ENCODE results near the gene MYF6.

MYF6 gene

GRCh38 chr12:80677994-80678393, 29.4 kb upstream of the MYF6 start:
- H3K4me3 ChIP-seq (replicated peaks; ENCODE audit: low read depth, low read length), result no peak overlapping the region
- TF ChIP-seq, protein P1, sequence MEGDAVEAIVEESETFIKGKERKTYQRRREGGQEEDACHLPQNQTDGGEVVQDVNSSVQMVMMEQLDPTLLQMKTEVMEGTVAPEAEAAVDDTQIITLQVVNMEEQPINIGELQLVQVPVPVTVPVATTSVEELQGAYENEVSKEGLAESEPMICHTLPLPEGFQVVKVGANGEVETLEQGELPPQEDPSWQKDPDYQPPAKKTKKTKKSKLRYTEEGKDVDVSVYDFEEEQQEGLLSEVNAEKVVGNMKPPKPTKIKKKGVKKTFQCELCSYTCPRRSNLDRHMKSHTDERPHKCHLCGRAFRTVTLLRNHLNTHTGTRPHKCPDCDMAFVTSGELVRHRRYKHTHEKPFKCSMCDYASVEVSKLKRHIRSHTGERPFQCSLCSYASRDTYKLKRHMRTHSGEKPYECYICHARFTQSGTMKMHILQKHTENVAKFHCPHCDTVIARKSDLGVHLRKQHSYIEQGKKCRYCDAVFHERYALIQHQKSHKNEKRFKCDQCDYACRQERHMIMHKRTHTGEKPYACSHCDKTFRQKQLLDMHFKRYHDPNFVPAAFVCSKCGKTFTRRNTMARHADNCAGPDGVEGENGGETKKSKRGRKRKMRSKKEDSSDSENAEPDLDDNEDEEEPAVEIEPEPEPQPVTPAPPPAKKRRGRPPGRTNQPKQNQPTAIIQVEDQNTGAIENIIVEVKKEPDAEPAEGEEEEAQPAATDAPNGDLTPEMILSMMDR (IDR thresholded peaks at IDR 0.05; ENCODE audit: low read length, missing control alignments), result no peak
- no peak for DNase-seq (ENCODE audit: low read depth)

DNA sequence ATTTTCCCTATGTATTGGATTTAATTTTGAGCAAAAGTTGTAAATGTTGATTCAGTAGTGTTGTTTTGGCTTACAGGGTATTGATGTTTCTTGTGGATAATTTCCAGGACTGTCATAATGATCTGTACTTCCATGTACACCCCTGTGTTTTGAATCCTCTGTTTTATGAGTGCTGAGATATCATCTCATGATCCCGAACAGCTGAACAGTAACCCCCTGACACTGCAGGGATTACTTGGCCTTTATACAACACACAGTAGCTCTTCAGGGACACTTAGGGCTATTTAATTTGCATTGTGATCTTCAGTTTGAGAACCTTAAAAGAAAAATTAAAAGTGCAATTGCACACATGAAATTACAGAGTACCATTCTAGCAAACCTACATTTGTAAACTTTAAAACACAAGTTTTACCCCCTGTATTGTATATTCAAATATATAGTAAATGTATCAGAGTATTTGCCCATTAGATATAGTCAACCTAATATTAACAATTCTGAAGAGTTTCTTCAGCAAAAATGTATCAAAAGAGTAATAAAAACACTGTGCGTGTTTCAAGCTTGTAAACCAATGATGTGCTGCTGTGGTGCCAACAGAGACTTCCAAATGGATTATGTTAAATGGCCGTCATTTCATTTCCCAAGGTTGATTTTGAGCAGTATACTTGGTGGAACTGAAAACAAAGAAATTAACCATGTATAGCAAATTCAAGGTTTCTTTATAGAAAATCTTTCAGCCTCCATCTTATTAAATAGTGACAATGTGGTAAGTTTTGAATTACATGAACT, 27.9 kb upstream of the MYF6 start:
- no peak overlapping the region for H3K4me3 ChIP-seq (replicated peaks; ENCODE audit: low read depth, low read length)
- TF ChIP-seq, protein P1 (IDR thresholded peaks at IDR 0.05; ENCODE audit: low read length, missing control alignments), result no peak
- DNase-seq (ENCODE audit: low read depth), result no peak

GRCh38 chr12:80681287-80681686, 26.1 kb upstream of the MYF6 start:
- TF ChIP-seq, protein P1 (IDR thresholded peaks at IDR 0.05; ENCODE audit: low read length, missing control alignments), result no peak
- H3K4me3 ChIP-seq (replicated peaks; ENCODE audit: low read depth, low read length), result no peak overlapping the region
- no peak for DNase-seq (ENCODE audit: low read depth)

DNA sequence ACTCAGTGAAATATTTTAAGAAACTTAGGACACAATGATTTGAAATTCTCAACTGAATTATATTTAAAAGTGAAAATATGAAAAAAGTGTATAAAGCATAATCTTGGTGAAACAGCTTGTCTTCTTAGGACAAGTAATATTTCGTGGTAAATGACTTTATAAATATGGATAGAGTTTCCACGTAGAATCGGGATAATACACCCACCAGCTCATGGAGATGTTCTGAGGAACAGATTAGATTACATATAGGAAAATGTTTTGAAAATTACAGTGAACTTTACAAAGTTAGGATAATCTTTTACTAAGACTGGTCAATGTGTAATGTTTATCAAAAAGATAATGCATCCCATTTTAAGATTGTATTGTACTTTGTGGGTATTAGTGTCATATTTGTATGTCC, 25.6 kb upstream of the MYF6 start:
- no peak for DNase-seq (ENCODE audit: low read depth)
- TF ChIP-seq, protein P1 (IDR thresholded peaks at IDR 0.05; ENCODE audit: low read length, missing control alignments), result no peak
- H3K4me3 ChIP-seq (replicated peaks; ENCODE audit: low read depth, low read length), result no peak overlapping the region

GRCh38 chr12:80684077-80684495, 23.3 kb upstream of the MYF6 start:
- TF ChIP-seq, protein P1 (IDR thresholded peaks at IDR 0.05; ENCODE audit: low read length, missing control alignments), result no peak
- no peak for DNase-seq (ENCODE audit: low read depth)
- H3K4me3 ChIP-seq (replicated peaks; ENCODE audit: low read depth, low read length), result no peak overlapping the region

GRCh38 chr12:80690090-80690489, 17.3 kb upstream of the MYF6 start:
- DNase-seq (ENCODE audit: low read depth), result no peak
- no peak overlapping the region for H3K4me3 ChIP-seq (replicated peaks; ENCODE audit: low read depth, low read length)
- TF ChIP-seq, protein P1 (IDR thresholded peaks at IDR 0.05; ENCODE audit: low read length, missing control alignments), result no peak

GRCh38 chr12:80690513-80690912, 16.9 kb upstream of the MYF6 start:
- TF ChIP-seq, protein P1 (IDR thresholded peaks at IDR 0.05; ENCODE audit: low read length, missing control alignments), result no peak
- DNase-seq (ENCODE audit: low read depth), result no peak
- no peak overlapping the region for H3K4me3 ChIP-seq (replicated peaks; ENCODE audit: low read depth, low read length)
